ENCODE results near the gene ZNF223. TPM values are rescaled to one million over a fixed set of nuclear protein-coding genes. Genes with fewer than 3 reads are reported as not detected.

ZNF223 gene
- polyA plus RNA-seq, 1 experiment, result 2.1 TPM

GRCh38 chr19:44005973-44006372 lies 45.9 kb upstream of the ZNF223 start:
- ChIA-PET POLR2A (no interaction called here), CTCF (no interaction called here)
- Histone ChIP-seq H3K4me3 (ENCODE audit: low read depth, low read length) (no peak overlapping the region), H3K36me3 (ENCODE audit: control insufficient read depth, insufficient read depth, low read length) (peaks cover 26% of the 10 kb centered on the region), H3K27me3 (ENCODE audit: control insufficient read depth, insufficient read depth, low read length) (no peaks in the 10 kb centered on the region)
- DNase-seq (ENCODE audit: low read depth), result no peak
- TF ChIP-seq CTCF (IDR thresholded peaks at IDR 0.05; ENCODE audit: insufficient read depth, low read depth, low read length), result no peak

GRCh38 chr19:44007473-44007872 lies 44.4 kb upstream of the ZNF223 start:
- Histone ChIP-seq H3K27me3 (ENCODE audit: control insufficient read depth, insufficient read depth, low read length) (no peaks in the 10 kb centered on the region), H3K4me3 (ENCODE audit: low read depth, low read length) (no peak overlapping the region), H3K36me3 (ENCODE audit: control insufficient read depth, insufficient read depth, low read length) (peaks cover 28% of the 10 kb centered on the region)
- no peak for DNase-seq (ENCODE audit: low read depth)
- no peak for TF ChIP-seq CTCF (IDR thresholded peaks at IDR 0.05; ENCODE audit: insufficient read depth, low read depth, low read length)
- ChIA-PET POLR2A (no interaction called here), CTCF (no interaction called here)

DNA sequence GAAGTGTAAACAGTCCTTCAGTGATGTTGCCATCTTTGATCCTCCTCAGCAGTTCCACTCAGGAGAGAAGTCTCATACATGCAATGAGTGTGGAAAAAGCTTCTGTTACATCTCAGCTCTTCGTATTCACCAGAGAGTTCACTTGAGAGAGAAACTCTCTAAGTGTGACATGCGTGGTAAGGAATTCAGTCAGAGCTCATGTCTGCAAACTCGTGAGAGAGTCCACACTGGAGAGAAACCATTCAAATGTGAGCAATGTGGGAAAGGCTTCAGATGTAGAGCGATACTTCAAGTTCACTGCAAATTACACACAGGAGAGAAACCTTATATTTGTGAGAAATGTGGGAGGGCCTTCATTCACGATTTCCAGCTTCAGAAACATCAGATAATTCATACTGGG lies 41.4 kb upstream of the ZNF223 start:
- DNase-seq (ENCODE audit: low read depth), result no peak

DNA sequence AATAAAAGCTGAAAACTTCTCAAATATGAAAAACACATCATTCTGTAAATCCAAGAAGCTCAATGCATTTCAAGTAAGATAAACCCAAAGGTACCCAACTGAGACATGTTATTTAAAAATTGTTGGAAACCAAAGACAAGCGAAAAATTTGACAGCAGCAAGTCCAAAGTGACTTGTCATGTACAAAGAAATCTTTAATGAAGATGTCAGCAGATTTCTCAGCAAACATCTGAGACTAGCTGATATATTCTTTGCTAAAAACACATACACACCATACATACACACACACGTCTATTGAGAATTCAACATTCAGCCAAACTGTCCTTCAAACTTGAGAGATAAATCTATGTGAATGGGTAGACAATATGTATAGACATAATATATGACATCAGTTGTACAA lies 32.3 kb upstream of the ZNF223 start:
- H3K4me3 ChIP-seq (ENCODE audit: low read depth, low read length), result no peak overlapping the region
- ChIA-PET CTCF (no interaction called here), POLR2A (no interaction called here)
- H3K36me3 ChIP-seq (ENCODE audit: control insufficient read depth, insufficient read depth, low read length), result no peaks in the 10 kb centered on the region
- H3K27me3 ChIP-seq (ENCODE audit: control insufficient read depth, insufficient read depth, low read length), result no peaks in the 10 kb centered on the region; the same call in 1 of the 2 replicates
- no peak for TF ChIP-seq CTCF (IDR thresholded peaks at IDR 0.05; ENCODE audit: insufficient read depth, low read depth, low read length)
- no peak for DNase-seq (ENCODE audit: low read depth)

More for the DNA sequence above, 41.4 kb upstream of the ZNF223 start:
- H3K4me3 ChIP-seq (ENCODE audit: low read depth, low read length), result no peak overlapping the region
- ChIA-PET POLR2A (no interaction called here), CTCF (interaction anchor here (0.6 kb wide), 1 partner anchor 32 kb away, joined by 3 read pairs; no protein-coding TSS in a partner anchor)
- TF ChIP-seq CTCF (IDR thresholded peaks at IDR 0.05; ENCODE audit: insufficient read depth, low read depth, low read length), result no peak
- peaks cover 28% of the 10 kb centered on the region for H3K36me3 ChIP-seq (ENCODE audit: control insufficient read depth, insufficient read depth, low read length)
- H3K27me3 ChIP-seq (ENCODE audit: control insufficient read depth, insufficient read depth, low read length), result no peaks in the 10 kb centered on the region

GRCh38 chr19:44021221-44021620 lies 30.6 kb upstream of the ZNF223 start:
- Histone ChIP-seq H3K36me3 (ENCODE audit: control insufficient read depth, insufficient read depth, low read length) (no peaks in the 10 kb centered on the region), H3K27me3 (ENCODE audit: control insufficient read depth, insufficient read depth, low read length) (no peaks in the 10 kb centered on the region; the same call in 1 of the 2 replicates), H3K4me3 (ENCODE audit: low read depth, low read length) (no peak overlapping the region)
- no peak for DNase-seq (ENCODE audit: low read depth)
- TF ChIP-seq CTCF (IDR thresholded peaks at IDR 0.05; ENCODE audit: insufficient read depth, low read depth, low read length), result no peak
- ChIA-PET CTCF (interaction anchor here (1.3 kb wide), 1 partner anchor 10 kb away, joined by 4 read pairs; no protein-coding TSS in a partner anchor), POLR2A (no interaction called here)
